Tongue (tissue), 2 donors: ENCODE measurements around the gene GFAP. TPM values are rescaled to one million over a fixed set of nuclear protein-coding genes. Genes with fewer than 3 reads are reported as not detected.
"Not testable (repeated sequence)": the region's sequence is repeated elsewhere in the genome, so short reads cannot be mapped to it uniquely, and the experiment has no call there.

Experiments used
- DNase-seq: peaks from one replicate; pipeline ENCODE4 v3.0.0-alpha.2; 2015
- total RNA-seq: library from RNA; depleted of rRNA; stranded (reverse); fragments of >200 nt; gene quantifications from one replicate; pipeline ENCODE4 v1.2.3, GENCODE V29; 2014

Gene GFAP
- total RNA-seq = 1.7 TPM

DNA sequence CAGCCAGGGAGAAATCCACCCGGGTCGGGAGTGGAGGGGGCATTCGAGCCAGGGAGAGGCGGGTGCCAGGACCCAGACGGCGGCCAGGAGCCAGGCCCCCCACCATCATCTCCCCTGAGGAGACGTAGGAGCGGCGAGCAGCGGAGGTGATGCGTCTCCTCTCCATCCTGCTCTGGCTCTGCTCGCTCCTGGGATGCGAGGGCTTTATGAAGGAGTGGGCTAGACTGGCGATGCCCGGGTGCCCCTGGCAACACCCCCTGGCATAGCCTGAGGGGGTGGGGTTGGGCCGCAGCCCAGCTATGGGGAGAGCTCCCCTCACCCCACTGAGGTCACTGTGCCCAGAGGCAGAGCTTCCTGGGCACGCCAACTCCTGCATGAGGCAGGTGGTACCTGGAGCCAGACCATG lies at the start of gene GFAP:
GFAP (minus strand) TSS at position 180 of the 406 bp plus-strand sequence; CDS start at position 166, 14 bp downstream.
- DNase-seq = no peak

DNA sequence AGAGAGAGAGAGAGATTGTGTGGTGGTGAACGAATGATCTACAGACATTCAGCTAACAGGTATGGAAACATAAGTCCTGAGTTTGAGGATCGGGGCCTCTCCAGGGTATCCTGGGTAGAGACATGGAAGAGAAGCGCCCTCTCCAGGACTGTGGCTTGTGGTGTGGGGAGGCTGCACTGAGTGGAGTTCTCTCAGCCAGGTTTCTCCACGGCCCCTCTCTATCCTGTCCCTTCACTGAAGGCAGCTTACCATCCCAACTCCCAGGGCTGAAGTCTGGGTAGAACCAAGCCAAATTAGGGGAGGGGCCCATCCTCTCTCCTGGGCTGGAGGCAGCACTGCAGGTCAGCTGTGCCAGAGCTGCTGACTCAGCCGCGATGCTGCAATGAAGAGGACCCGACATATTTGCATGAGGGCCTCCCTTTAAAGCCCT lies 46.6 kb upstream of the GFAP start:
- DNase-seq = no peak

DNA sequence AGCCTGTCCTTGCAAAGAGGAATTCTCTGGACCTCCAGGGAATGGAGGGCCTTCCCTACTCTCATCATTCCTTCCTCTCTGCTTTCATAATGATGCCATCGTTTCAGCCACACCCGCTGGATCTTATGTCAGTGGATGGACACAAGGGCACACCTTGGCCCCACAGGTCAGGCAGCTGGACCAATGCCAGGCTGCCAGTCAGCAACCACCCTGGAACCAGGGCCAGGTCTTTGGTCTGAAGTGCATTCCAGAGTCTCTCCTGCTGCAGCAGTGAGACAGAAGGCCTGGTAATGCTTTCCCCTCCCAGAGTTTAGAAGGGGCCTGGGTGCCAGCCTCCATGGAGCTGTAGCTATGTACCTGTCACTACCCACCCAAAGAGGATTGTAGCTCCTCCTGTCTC lies 45.4 kb upstream of the GFAP start:
- no peak for DNase-seq

DNA sequence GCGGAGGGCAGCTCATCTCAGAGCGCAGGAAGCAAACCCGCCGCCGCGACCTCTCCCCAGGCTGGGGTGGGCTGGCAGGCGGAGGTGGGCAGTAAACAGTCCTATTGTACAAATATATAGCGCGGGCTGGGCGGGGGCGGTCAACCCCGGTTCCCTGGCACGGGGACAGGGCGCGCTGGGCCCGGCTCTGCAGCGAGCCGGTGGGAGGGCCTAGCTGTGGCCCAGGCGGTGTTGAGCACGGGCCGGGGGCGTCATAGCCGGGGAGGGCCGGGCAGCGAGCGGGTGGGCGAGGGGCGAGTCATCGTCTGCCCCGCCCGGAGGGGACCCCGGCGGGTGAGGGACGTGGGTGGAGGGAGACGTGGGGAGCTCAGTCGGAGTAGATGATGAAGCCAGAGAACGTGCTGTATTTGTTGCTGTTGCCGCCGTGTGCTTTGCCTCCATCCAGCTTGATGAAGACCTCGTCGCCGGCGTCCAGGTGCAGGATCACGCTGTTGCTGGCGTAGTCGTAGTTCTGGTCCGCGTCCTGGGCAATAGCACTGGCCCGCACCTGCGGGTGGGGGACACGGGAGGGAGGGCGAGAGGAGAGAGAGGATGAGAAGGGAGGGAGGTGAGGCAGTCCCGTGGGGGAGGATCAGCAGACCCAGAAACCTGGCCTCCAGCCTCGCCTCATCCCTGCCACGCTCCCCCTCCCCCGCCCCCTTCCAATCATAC lies 44.7 kb upstream of the GFAP start:
- no peak for DNase-seq

DNA sequence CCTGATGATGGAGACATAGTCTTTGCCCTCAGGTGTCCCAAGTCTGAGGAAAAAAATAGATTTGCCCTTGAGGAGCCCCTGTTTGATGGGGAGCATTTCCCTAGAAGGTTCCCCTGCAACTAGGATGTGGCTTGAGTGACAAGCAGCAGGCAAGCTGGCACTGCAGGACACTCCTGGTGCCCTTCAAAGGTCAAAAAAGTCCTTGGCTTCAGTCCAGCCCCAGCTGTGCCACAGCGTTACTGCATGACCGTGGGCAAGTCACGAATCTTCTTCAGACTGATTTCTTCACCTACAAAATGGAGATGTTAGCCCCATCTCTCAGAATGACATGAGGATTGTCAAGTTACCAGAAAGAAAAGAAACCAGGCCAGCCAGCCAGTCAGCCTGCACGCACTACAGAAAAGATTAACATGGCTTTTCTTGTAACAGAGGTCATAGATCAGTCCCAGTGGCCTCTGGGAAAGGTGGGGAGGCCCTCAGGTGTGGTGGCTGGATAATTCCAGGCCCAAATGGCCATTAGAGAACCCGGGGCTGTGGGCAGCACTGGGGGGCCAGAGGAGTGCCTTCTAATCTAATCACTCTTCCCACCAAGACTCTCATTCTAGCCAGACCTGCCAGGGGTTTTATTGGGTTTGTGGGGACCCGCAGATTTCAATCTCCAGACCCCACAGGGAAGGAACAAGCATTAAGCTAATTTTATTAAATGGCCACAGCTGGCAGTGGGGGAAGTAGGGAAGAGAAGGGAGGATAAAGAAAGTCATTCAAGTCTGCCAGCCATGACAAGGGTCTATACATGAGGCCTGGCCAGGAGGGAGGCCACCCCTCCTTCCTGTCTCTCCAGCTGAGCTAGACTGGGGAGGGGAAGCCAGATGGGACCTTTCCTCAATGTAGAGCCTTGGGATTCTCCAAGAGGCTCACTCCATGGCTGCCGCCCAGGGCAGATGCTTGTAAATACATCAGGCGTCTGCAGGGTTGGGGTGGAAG lies 42.0 kb upstream of the GFAP start:
- no peak for DNase-seq

DNA sequence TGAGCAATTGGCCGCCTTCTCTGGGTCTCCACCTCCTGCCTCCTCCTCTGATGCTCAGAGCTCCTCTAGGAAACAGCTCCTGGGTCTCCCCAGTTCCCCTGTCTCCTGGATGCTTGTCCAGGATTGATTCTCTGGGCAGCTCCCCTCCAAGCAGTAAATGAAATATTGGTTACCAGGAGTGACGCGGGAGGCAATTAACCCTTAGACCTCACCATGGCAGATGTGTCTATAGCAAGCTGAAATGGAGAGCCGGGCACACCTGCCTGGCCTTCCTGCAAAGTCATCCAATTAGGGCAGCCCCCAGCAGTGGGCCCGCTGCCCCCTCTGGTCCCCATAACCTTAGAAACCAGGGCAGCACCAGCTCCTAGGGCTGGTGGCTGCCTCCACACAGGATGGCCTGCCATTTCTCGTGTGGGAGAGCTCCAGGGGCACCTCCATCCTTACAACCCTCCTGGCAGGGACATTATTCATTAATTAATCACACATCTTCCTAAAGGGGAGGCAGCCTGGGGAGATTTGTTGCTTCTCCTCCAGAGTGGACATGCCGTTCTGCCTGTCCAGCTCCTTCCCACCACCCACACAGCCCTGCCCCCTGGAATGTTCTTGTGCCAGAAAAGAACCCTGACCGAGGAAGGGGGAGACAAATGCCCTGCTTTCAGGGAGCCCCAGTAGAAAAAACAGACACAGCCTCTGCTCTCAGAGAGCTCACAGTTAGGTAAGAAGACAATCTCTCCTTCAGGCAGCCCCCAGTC lies 40.5 kb upstream of the GFAP start:
- DNase-seq = no peak

DNA sequence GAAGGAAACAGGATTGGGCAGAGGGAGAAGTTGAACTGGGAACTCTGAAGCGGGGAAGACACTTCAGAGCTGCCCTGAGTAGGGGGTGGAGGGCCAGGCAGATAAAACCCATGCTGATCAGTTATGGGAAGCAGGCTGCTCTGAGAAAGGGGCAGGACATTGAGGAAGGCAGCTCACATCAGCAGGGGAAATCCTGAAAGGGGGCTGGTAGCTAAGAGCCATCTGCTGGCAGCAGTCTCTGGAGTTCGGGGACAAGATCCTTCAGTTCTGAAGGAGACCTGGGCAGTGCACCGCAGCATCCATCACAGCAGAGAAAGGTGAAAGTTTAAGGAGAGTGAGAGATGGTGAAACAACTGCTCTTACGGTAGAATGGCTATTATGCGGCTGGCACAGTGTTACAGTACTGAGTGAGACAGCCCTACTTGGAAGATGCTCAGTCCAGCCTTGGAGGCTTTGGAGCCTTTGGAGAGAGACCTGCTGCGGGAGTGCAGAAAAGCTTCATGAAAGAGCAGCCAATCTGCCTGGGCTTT lies 37.7 kb upstream of the GFAP start:
- DNase-seq = no peak

DNA sequence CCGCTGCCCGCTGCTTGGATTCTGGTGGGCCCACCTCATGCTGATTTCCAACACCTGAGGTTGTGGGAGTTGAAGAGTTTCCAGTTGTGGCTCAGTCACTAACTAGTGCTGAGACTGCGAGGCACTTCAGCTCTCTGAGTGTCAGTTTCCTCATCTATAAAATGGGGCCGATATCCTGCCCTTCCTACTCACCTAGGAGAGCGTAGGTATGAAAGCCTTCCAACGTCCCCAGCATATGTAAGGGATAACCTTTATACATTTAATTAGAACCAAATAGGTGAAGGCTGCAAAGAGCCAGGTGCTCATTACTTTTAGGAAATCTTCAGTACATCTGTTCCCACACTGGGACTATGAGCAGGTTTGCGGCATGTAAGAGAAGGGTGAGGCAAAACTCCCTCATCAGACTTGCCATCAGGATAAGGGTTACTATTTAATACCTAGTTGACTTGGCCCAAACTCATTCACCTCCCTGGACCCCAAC lies 33.1 kb upstream of the GFAP start:
- no peak for DNase-seq

DNA sequence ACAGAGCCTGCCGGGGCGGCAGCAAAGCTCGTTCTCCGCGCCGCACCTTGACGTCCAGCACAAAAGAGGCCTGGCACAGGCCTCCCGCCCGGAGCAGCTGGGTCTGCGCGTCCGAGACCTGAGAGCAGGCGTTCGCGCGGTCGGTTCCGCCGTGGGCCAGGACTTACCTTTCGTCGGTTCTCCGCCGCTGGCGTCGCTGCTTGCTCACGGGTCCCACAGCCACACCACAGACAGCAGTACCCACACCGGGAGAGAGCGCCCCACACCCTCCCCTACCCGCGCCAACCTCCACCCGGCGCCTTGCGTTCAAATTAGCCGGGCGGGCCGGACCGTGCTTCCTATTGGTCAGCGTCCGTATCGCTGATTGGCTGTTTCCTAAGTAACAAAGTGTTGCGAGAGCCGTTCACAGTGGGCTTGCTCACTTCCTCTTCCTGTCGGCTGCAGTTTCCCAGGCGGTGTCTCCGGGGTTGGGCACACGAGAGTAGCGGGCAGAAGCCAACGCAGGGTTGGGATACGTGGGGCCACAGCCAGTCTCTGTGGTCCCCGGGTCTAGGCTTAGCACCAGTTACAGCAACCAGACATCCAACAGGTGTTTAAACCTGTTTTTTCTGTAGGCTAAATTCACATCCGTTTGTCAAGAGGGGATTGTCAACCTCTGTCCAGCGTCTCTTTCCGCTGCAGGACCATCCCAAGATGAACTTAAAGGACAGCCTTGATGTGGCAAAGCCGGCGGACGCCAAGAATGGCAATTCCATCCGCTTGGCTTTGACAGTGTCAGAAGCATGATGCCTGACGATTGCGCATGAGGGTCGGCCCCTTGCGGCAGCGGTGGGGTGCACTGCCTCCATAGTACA lies 32.4 kb upstream of the GFAP start, which contains the start of gene KIF18B:
KIF18B (minus strand) TSS at position 313 of the 854 bp plus-strand sequence. CDS start 11,429 bp downstream, outside the sequence.
- DNase-seq = peak; percentile 97

DNA sequence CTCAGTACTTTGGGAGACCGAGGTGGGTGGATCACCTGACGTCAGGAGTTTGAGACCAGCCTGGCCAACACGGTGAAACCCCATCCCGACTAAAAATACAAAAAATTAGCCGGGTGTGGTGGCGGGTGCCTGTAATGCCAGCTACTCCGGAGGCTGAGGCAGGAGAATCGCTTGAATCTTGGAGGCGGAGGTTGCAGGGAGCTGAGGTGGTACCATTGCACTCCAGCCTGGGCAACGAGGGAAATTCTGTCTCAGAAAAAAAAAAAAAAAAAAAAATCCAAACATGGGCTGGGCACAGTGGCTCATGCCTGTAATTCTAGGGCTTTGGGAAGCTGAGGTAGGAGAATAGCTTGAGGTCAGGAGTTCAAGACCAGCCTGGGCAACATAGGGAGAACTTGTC lies 30.4 kb upstream of the GFAP start:
- DNase-seq = not testable (repeated sequence)

DNA sequence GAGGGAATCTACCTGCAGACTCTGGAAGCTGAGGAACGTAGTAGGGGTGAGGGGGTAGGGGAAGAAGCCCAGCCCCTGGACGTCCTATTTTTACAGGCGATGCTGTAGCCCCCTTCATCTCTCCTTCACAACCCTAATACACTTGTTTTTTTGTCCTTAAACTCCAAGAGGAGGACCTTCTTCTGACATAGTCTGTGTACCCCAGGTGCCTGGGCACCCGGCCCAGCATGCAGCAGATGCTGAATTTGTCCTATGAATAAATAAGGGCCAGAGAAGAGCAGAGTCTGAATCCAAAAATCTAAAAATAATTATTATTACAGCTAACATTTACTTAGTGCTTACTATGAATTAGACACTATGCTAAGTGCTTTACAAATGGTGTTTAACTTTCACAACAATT lies 27.2 kb upstream of the GFAP start:
- DNase-seq = no peak

DNA sequence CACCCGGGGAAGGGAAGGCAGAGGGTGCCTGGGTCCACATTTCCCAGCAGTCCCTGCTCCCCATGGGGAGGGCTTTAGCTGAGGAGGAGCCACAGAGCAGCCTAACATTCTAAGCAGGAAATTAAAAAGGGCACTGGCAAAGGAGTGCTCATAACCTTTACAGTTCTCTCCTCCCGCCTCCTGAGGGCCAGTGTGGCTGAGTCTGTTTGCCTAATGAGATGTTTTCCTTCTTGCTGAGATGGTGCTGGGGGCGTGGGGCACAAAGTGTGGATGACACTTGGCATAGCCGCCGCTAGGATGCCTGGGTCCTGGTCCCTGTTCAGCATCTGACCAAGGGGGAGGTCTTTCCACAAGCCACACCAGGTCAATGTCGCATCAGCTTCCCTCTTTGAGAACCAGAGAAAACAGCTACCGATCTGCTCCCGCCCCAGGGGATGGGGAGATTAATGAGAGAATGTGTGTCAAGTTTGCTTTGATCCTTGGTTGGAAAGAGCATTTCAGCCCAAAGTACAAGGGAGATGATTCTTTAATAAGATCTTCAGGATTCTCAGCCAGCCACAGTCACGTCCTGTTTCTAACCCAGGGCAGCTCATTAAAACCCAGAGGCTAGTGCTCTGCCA lies 26.5 kb upstream of the GFAP start:
- no peak for DNase-seq

DNA sequence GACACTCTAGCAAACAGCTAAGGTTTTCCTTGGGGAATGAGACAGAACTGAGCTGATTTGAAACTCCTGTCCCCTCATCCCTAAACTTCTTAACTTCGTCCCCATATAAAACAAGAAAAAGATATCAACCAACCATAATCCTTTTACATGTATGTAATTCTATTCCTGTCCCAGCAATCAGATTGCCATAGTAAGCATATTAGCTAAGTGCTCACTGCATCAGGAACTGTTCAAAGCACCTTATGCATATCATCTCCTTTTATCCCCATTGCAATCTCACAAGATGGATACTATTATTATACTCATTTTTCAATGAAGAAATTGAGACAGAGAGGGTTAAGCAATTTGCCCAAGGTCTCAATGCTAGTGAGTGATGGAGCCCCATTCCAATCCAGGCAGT lies 25.5 kb upstream of the GFAP start:
- no peak for DNase-seq

DNA sequence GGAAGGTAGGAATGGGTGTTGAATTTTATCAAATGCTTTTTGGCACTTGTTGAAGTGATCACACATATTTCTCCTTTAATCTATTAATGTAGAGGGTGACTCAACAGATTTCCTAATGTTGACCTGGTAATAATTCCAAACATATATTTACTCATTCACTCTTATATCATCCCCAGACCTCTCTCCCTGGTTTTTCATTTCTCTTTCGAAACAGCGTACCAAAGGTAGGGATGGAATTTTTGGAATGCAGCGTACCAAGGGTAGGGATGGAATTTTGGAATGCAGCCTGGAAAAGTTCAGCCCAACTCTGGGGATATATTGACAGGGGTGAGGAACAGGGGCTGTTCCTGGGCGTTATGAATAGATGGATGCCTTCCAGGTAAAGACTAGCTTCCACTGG lies 25.0 kb upstream of the GFAP start:
- DNase-seq = no peak

DNA sequence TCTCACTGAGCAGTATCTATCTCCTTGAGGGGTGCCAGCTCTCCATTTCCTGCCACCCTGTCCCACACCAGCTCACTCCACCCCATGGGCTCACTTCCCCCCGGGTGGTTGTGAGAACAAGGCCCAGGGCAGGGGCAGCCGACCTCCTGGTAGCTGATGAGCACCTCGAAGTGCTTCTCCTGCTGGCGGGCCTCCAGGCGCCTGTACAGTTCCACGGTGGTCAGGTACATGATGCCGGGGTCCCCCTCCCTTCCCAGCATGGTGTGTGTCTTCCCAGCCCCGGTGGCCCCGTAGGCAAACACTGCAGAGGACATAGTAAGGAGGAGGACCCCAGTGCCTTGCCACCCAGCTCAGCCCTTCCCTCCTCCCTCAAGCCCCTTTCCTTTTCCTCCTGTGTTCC lies 19.8 kb upstream of the GFAP start:
- DNase-seq = no peak

DNA sequence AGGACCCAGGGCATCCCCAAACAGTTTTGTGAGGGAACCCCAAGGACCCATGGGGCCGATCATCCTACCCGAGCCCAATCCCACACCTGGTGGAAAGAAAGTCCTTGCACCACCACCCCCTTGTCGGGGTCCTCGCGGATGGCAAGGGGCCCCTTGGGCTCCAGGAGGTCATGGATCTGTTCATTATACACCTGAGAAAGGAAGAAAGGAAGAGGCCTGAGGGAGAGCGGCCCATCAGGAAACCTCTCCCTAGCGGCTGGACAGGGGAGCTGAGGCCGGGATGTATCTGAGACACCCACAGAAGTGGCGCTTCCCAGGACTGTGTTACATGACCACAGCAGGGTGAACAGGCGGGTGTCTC lies 19.4 kb upstream of the GFAP start:
- no peak for DNase-seq

DNA sequence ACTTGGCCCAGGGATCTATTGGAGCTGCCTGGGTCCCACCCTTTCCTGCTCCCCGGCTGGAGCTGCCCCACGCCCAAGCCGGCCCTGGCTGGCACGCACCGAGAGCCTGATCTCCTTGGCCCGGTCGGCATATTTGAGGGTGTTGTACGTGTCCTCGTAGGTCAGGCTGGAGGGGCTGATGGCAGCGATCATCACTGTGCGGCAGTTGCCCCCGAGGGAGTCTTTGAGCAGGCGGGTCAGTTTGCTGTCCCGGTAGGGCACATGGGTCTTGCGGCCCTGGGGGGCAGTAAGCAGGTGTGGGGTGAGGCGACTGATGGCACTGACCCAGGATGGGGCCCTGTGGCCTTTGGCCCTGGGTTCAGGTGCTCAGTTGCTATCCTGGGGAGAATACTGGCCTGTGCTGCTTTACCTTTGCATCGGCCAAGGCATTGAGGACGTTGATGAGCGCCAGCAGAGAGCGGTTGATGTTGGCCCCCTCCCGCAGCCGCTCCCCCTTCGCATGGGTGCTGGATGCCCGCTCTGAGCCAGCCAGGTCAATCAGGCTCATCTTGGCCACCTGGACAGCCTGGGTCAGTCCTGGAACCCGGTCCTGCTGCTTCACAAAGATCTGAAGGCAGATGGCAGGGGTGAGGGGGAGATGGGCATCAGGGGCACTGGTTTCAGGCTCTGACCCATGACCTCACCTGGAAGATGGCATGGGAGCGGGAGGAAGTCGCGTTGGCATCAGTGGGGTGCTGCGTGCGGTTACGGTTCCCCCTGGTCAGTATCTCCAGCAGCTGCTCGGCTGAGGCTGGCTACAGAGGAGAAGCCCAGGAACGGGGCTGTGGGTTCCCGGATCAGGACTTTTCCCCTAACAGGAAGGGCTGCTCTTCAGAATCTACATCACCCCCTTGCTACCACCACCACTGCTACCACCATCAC lies 18.8 kb upstream of the GFAP start:
- no peak for DNase-seq

DNA sequence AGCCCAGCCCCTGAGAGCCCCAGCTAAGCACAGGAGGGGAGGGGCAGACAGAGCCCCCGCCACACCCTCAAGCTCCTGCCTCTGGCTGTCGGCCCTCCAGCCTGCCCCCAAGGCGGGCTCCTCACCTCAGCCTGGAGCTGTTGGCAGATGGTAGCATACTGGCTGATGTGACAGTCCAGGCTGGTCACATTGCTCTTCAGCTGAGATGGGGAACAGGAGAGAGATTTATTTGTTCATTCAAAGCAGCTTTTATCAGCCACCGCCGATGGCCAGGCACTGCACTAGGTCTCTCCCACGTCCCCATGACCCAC lies 17.4 kb upstream of the GFAP start:
- DNase-seq = no peak

DNA sequence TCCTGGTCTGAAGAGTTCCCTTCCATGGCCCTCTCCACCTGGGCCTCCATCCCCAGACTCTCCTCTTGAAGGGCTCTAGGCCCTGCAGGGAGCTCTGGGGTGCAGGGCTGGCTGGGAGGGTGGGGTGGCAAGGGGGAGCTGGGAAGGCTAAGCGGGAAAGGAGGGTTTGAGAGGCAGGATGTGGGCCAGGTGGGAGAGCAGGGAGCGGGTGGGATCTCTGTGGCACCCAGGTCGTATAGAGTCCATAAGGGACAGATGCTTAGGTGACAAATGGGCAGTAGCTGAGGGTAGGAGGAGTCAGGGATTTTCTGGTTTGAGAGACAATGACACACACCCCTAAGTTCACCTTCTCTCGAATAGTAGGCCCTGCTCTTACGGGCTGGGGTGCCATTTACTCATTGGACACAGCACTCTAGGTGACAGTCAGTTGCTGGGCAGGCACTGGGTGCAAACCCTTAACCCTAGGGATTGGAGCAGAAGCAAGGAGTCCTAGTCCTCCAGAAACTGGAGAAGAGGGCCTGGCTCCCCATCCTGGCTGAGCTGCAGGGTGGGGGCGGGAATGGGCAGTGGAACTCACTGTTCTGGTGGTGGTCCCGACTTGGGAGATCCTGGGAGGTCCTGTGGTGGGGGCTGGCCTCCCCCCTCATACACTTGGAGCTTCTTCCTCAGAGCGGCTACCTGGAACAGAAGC lies 16.9 kb upstream of the GFAP start:
- DNase-seq = no peak
